C4-2B (cell line): ENCODE data around the gene CFL1.

Experiments used
- CTCF ChIP-seq: fragments of 450-650 bp; conservative IDR thresholded peaks from 2 replicates; pipeline ENCODE4 v1.5.1; 2017; ENCODE audit warnings: mild to moderate bottlenecking
- ZFX ChIP-seq: fragments of 450-650 bp; IDR thresholded peaks from 2 replicates; pipeline ENCODE4 v1.6.1; 2017

GRCh38 chr11:65862941-65863888 is 5.2 kb upstream of the CFL1 start:
- TF ChIP-seq CTCF = no peak
- TF ChIP-seq ZFX = no peak
